ENCODE results near the gene CHD6.

GRCh38 chr20:41469868-41470267 lies 148.3 kb downstream of the CHD6 start:
- no peak for TF ChIP-seq CSRNP3 (CRISPR knock-in tag; IDR thresholded peaks at IDR 0.05)
- no peak for TF ChIP-seq GLIS3 (CRISPR knock-in tag; IDR thresholded peaks at IDR 0.05)
- TF ChIP-seq PATZ1 (CRISPR knock-in tag; IDR thresholded peaks at IDR 0.05; ENCODE audit: borderline replicate concordance) = no peak
- no peak for TF ChIP-seq ISL1 (CRISPR knock-in tag; IDR thresholded peaks at IDR 0.05)
- no peak for TF ChIP-seq ARNTL (CRISPR knock-in tag; IDR thresholded peaks at IDR 0.05; ENCODE audit: borderline replicate concordance, low read depth)
- no peak for TF ChIP-seq ZFP30 (CRISPR knock-in tag; IDR thresholded peaks at IDR 0.05)
- TF ChIP-seq CREB5 (CRISPR knock-in tag; IDR thresholded peaks at IDR 0.05; ENCODE audit: low read depth) = no peak
- TF ChIP-seq OSR1 (CRISPR knock-in tag; IDR thresholded peaks at IDR 0.05) = no peak
- no peak for TF ChIP-seq ZFP3 (CRISPR knock-in tag; IDR thresholded peaks at IDR 0.05)
- TF ChIP-seq POU6F1 (CRISPR knock-in tag; IDR thresholded peaks at IDR 0.05; ENCODE audit: borderline replicate concordance, low read depth) = no peak
